ENCODE results near the gene LRATD1. TPM values are rescaled to one million over a fixed set of nuclear protein-coding genes. Genes with fewer than 3 reads are reported as not detected.

The LRATD1 gene
- total RNA-seq, 2 experiments from 2014 or later = not detected

- CTCF ChIA-PET = no interaction called here
- Mint-ChIP-seq H3K9me3 (peaks cover 4% of the 10 kb centered on the region), H3K4me3 (no peak overlapping the region), H3K27ac (no peak overlapping the region), H3K4me1 (ENCODE audit: low read depth) (no peaks in the 10 kb centered on the region), H3K36me3 (ENCODE audit: low read depth) (no peaks in the 10 kb centered on the region), H3K27me3 (no peaks in the 10 kb centered on the region)
- H3K27me3 ChIP-seq (ENCODE audit: control insufficient read depth in 1 of 2, insufficient read depth in 2 of 2, low read length in 2 of 2) = no peaks in the 10 kb centered on the region
- no peaks in the 10 kb centered on the region for H3K36me3 ChIP-seq (ENCODE audit: insufficient read depth, low read length)
- no peak overlapping the region for H3K27ac ChIP-seq (ENCODE audit: low read depth in 1 of 2, low read length in 2 of 2)
- intact Hi-C loops (cut with DNase I, micrococcal nuclease) = no loop called here
- ATAC-seq (ENCODE audit: poor library complexity) (no peak), DNase-seq (no peak)
- no peak for TF ChIP-seq CTCF (IDR thresholded peaks at IDR 0.05)
- no peaks in the 10 kb centered on the region for H3K4me1 ChIP-seq (ENCODE audit: insufficient read depth, low read length)
- no peaks in the 10 kb centered on the region for H3K9me3 ChIP-seq (ENCODE audit: control insufficient read depth in 1 of 2, insufficient read depth in 1 of 2, low read length in 2 of 2)
- no peak overlapping the region for H3K4me3 ChIP-seq (ENCODE audit: low read length)
- POLR2A ChIA-PET = no interaction called here
Measured at GRCh38 chr2:14603676-14604075, 28.8 kb upstream of the LRATD1 start.

GRCh38 chr2:14608245-14608644 lies 24.3 kb upstream of the LRATD1 start:
- H3K4me1 Mint-ChIP-seq (ENCODE audit: low read depth) = no peaks in the 10 kb centered on the region
- no peaks in the 10 kb centered on the region for H3K36me3 Mint-ChIP-seq (ENCODE audit: low read depth)
- H3K27me3 ChIP-seq (ENCODE audit: control insufficient read depth in 1 of 2, insufficient read depth in 2 of 2, low read length in 2 of 2) = no peaks in the 10 kb centered on the region
- no peaks in the 10 kb centered on the region for H3K27me3 Mint-ChIP-seq
- no peak overlapping the region for H3K4me3 Mint-ChIP-seq
- no peaks in the 10 kb centered on the region for H3K9me3 Mint-ChIP-seq
- POLR2A ChIA-PET = no interaction called here
- intact Hi-C loops (cut with DNase I, micrococcal nuclease) = no loop called here
- H3K36me3 ChIP-seq (ENCODE audit: insufficient read depth, low read length) = no peaks in the 10 kb centered on the region
- no peak for ATAC-seq (ENCODE audit: poor library complexity)
- H3K27ac Mint-ChIP-seq = no peak overlapping the region
- no peak overlapping the region for H3K4me3 ChIP-seq (ENCODE audit: low read length)
- H3K4me1 ChIP-seq (ENCODE audit: insufficient read depth, low read length) = no peaks in the 10 kb centered on the region
- no peak for TF ChIP-seq CTCF (IDR thresholded peaks at IDR 0.05)
- DNase-seq = no peak
- CTCF ChIA-PET = no interaction called here
- no peak overlapping the region for H3K27ac ChIP-seq (ENCODE audit: low read depth in 1 of 2, low read length in 2 of 2)
- peaks cover 0 to 6% of the 10 kb centered on the region in 2 experiments for H3K9me3 ChIP-seq (ENCODE audit: control insufficient read depth in 1 of 2, insufficient read depth in 1 of 2, low read length in 2 of 2)

GRCh38 chr2:14614017-14614416 lies 18.5 kb upstream of the LRATD1 start:
- no peaks in the 10 kb centered on the region for H3K4me1 Mint-ChIP-seq (ENCODE audit: low read depth)
- Histone ChIP-seq H3K27ac (ENCODE audit: low read depth in 1 of 2, low read length in 2 of 2) (no peak overlapping the region), H3K36me3 (ENCODE audit: insufficient read depth, low read length) (no peaks in the 10 kb centered on the region), H3K27me3 (ENCODE audit: control insufficient read depth in 1 of 2, insufficient read depth in 2 of 2, low read length in 2 of 2) (no peaks in the 10 kb centered on the region), H3K9me3 (ENCODE audit: control insufficient read depth in 1 of 2, insufficient read depth in 1 of 2, low read length in 2 of 2) (peaks cover 0 to 9% of the 10 kb centered on the region in 2 experiments), H3K4me1 (ENCODE audit: insufficient read depth, low read length) (no peaks in the 10 kb centered on the region), H3K4me3 (ENCODE audit: low read length) (no peak overlapping the region)
- H3K36me3 Mint-ChIP-seq (ENCODE audit: low read depth) = no peaks in the 10 kb centered on the region
- no peak overlapping the region for H3K4me3 Mint-ChIP-seq
- no peak overlapping the region for H3K27ac Mint-ChIP-seq
- ChIA-PET CTCF (no interaction called here), POLR2A (no interaction called here)
- H3K27me3 Mint-ChIP-seq = no peaks in the 10 kb centered on the region
- TF ChIP-seq CTCF (IDR thresholded peaks at IDR 0.05) = no peak
- intact Hi-C loops (cut with DNase I, micrococcal nuclease) = no loop called here
- DNase-seq (no peak), ATAC-seq (ENCODE audit: poor library complexity) (no peak)
- H3K9me3 Mint-ChIP-seq = no peaks in the 10 kb centered on the region

Data from CD4-positive, alpha-beta T cell (primary cell).